Measurements from ENCODE around the gene IFNG.

The IFNG gene

GRCh38 chr12:68166317-68166831 is 6.8 kb upstream of the IFNG start:
- DNase-seq (ENCODE audit: low read depth) = no peak

DNA sequence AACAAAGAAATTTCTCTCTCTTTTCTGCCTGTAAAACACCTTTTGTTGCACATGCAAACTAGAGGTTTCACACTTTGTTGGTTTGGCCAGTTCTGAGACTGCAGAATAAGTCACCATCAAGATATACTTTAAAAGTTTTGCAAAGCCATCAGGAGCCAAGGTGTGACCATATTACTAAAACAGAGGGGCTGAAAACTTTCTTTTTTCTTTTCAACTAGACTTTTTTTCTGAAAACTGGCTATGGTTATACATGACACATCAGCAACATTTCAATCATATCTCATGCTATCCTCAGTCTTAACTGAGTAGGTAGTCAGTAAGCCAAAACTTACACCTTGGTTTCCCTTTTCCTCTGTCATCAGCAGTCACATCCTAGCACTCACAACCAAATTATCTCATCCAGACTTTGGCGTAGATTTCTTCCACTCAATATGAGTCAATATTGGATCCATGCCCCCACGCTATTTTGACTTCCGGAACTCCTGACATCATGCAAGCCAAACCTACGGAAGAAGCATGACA is 4.1 kb upstream of the IFNG start:
- DNase-seq (ENCODE audit: low read depth) = no peak

DNA sequence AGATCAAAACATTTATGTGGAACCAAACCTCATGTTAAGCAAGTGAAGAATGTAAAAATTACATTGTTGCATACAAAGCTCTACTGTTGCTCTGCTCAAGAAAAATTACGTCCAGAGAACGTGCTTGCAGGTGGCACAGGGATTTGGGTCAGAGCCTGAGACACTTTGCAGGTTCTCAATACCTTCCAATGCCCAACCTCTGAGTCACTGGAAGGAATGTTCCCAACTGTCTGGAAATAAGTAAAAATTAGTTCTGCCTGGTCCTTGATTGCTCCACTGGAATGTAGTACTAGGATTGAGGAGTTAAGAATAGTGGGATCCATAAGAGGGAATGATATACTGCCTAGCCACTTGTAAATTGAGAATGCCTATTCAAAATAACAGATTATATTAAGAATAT is 2.8 kb upstream of the IFNG start:
- no peak for DNase-seq (ENCODE audit: low read depth)

GRCh38 chr12:68158432-68158831 is 1.1 kb downstream of the IFNG start:
- DNase-seq (ENCODE audit: low read depth) = no peak

DNA sequence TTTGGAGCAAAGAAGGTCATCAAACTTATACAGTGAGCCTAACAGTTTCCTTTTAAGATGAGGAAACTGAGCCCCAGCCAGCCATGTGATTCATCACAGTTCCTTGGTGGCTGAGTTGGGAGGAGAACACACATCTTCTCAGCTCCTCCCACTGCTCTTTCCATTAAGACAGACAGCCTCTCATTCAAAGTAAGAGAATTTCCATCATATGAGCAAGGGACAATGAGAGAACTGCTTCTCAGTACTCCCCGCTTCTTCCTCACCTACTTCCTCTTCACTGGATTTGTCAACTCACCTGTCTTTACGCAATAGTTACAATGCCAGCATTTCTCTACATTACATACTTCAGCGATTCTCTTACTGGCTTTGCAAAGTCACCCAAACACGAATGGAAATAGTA is 2.2 kb downstream of the IFNG start:
- DNase-seq (ENCODE audit: low read depth) = no peak

DNA sequence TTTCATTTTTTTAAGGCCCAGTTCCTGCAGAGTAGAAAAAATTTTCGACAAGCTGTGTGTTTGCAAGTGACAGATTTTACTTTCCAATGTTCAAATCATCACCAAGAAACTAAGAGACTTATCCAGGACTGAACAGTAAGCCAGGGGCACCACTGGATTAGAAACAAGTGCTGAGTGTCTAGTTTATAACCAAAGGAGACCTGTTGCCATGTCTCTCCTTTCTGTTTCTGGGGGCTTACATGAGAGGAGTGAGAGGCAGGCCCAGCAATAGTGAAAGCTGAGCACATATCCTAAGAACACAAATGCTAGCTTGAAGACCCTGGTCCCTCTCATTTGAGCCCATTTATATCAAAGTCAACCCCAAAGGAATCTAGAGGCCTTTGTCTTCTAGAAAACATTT is 2.9 kb downstream of the IFNG start:
- no peak for DNase-seq (ENCODE audit: low read depth)

DNA sequence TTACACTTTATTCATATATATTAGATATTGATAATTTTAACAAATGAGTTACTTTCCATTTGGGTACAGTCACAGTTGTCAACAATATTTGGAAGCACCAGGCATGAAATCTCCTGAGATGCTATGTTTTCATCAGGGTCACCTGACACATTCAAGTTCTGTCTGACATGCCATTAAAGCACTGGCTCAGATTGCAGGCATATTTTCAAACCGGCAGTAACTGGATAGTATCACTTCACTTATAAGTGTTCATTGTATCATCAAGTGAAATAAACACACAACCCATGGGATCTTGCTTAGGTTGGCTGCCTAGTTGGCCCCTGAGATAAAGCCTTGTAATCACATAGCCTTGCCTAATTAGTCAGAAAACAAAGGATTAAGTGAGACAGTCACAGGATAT is 4.8 kb downstream of the IFNG start:
- no peak for DNase-seq (ENCODE audit: low read depth)

DNA sequence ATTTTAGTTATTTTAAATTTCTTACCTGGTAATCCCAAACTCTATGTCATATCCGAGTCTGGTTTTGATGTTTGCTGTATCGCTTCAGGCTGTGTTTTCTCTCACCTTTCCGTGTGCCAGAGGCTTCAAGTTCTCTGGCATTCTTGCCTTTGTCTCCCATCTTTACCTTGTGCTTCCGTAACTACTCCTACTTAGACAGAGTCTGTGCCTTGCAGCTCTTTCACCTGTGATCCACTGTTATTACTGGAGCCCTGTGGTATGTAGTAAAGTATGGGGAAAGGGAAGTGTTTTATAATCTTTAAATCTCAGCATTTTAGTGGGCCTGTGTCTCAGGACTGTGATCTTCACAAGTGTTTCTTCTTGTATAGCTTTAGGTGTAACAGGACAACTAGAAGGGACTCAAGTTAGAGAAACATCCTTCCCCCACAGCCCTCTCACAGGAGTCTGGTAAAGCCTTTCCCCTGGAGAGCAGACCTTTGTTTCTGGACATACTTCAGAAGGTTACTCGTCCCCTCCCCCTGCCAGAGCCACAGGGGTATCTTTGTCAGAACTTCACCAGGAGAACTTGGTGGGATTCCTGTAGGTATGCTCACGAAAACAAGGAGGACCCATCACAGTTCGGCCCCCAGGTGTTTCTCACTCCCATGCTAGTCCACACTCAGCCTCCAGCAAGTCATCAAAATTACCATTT is 11.1 kb downstream of the IFNG start:
- DNase-seq (ENCODE audit: low read depth) = no peak

GRCh38 chr12:68140556-68140955 is 19.0 kb downstream of the IFNG start:
- DNase-seq (ENCODE audit: low read depth) = no peak

GRCh38 chr12:68139941-68140340 is 19.6 kb downstream of the IFNG start:
- DNase-seq (ENCODE audit: low read depth) = no peak

DNA sequence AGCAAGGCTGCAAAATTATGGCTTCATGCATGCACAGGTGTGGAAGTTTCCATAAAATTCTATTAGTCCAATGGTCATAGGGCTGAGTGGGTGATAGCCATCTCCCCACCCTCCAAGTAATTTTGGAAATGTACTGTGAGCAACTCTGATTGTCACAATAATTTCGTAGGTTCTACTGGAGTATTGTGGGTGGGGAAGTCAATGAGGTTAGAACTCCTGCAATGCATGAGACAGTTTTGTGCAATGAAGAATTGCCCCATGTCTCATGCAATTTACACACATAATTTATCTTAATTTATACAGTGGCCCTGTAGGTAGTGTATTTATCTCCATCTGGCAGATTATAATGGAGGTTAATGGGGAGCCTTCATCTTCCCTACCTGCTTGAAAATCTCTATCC is 20.5 kb downstream of the IFNG start:
- DNase-seq (ENCODE audit: low read depth) = no peak

GRCh38 chr12:68138480-68138879 is 21.1 kb downstream of the IFNG start:
- DNase-seq (ENCODE audit: low read depth) = no peak

DNA sequence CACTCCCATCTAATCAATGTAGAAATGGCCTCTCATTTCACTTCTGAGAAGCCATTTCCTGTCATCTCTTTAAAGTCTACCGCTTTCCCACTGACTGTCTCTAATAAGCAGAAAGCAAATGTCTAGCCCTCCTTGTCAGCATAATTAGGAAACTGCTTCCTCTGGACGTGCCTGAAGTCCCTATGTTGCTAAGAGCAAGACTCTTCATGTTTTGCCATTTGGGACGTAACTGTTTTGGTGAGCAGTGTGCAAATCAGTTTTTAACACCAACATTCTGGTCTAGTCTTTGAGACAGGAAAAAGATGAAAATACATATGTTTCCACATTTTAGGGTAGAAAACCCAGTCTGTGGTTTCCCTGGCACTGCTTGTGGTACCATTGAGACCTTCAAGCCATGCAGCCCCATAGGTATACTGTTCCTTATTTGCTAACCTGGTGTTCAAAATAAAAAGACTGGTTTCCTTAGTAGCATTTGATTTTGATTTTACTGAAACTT is 22.2 kb downstream of the IFNG start:
- no peak for DNase-seq (ENCODE audit: low read depth)

GRCh38 chr12:68135520-68135919 is 24.0 kb downstream of the IFNG start:
- no peak for DNase-seq (ENCODE audit: low read depth)

- no peak for DNase-seq (ENCODE audit: low read depth)
Measured at GRCh38 chr12:68131867-68132414, 27.6 kb downstream of the IFNG start.

GRCh38 chr12:68129979-68130378 is 29.6 kb downstream of the IFNG start:
- no peak for DNase-seq (ENCODE audit: low read depth)

DNA sequence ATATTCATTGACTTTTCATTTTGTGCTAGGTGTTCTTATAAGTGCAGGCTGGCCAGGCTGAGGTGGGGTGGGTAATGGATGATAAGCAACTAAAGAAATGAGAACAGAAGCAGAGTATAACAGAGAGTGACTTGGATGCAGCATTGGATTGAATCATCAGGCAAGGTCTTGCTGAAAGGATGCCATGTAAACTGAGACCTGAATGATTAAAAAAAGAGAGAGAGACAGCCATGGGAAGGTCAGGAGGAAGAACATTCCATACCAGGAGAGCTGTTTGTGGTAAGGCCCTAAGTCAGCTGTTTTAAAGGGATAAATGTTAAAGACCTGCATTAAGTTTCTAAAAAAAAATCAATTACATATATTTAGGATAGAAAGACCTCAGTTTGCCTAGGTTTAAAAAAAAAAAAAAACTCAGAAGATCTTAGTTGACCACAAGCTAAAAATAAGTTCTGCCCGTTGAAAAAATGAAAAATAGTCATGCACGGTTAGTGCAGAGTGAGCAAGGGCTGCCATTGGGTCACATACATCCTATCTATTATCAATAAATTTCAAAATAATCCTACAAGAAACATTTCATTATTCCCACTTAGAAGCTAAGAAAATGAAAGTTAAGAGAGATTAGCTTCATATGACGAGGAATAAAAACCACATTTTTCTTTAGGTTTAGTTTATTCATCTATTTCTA is 37.2 kb downstream of the IFNG start:
- DNase-seq (ENCODE audit: low read depth) = no peak

- DNase-seq (ENCODE audit: low read depth) = no peak
Measured at GRCh38 chr12:68121143-68121542, 38.4 kb downstream of the IFNG start.

DNA sequence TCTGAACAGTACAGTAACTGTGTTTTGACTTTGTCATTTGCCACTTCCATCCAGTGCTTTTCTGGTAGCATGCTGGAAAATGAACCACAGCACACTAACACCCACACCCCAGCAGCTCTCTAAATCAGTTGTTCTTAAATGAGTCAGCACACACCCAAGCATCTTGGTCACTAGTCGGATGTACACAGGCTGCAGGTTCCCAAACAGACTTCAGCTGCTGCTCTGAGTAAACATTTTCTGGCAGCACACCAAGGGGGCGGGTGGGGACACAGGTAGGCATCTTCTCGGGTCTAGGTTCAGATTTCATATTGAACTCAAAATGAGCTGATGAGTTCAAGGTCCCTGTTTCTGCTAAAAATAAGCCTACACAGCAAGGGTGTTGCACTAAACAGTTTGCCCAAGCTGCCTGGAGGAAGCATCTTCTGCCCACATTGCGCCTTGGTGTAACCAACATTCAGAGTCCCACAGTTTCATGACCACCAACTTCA is 39.8 kb downstream of the IFNG start:
- no peak for DNase-seq (ENCODE audit: low read depth)

DNA sequence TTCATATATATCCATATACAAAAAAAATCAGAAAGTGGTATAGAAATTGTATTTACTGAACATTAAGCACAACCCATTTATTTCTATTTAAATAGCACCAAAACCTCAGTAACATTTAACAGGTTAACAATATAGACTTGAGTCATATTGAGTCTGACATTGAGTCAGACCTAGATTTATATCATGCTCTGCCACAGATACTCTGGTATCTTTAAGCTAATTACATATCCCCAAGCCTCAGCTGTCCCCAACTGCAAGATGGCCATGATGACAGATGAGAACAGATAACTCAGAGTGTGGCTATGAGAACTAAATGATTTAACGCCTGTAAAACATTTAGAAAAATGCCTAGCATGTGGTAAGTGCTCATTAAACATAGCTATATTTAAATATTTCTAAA is 40.3 kb downstream of the IFNG start:
- no peak for DNase-seq (ENCODE audit: low read depth)

GRCh38 chr12:68118096-68118755 is 41.3 kb downstream of the IFNG start:
- no peak for DNase-seq (ENCODE audit: low read depth)

GRCh38 chr12:68117661-68118060 is 41.9 kb downstream of the IFNG start:
- DNase-seq (ENCODE audit: low read depth) = no peak

Data from stromal cell of bone marrow (primary cell).